Measurements from ENCODE around the gene STK33.
"Not testable (repeated sequence)": the region's sequence is repeated elsewhere in the genome, so short reads cannot be mapped to it uniquely, and the experiment has no call there.

STK33 gene

GRCh38 chr11:8533332-8533731 lies 60.7 kb downstream of the STK33 start:
- no peak for DNase-seq

GRCh38 chr11:8532475-8532874 lies 61.6 kb downstream of the STK33 start:
- no peak for DNase-seq

GRCh38 chr11:8531982-8532381 lies 62.0 kb downstream of the STK33 start:
- no peak for DNase-seq

GRCh38 chr11:8531312-8531711 lies 62.7 kb downstream of the STK33 start:
- no peak for DNase-seq

GRCh38 chr11:8527939-8528338 lies 66.1 kb downstream of the STK33 start:
- no peak for DNase-seq

- no peak for DNase-seq
Measured at GRCh38 chr11:8523396-8523795, 70.6 kb downstream of the STK33 start.

- DNase-seq, result no peak
Measured at GRCh38 chr11:8512547-8512946, 81.5 kb downstream of the STK33 start.

- DNase-seq, result no peak
Measured at GRCh38 chr11:8503910-8504364, 90.1 kb downstream of the STK33 start.

- no peak for DNase-seq
Measured at GRCh38 chr11:8501836-8502235, 92.2 kb downstream of the STK33 start.

GRCh38 chr11:8488395-8488794 lies 105.6 kb downstream of the STK33 start:
- DNase-seq, result no peak

- no peak for DNase-seq
Measured at GRCh38 chr11:8487261-8487660, 106.8 kb downstream of the STK33 start.

GRCh38 chr11:8484251-8484650 lies 109.8 kb downstream of the STK33 start:
- no peak for DNase-seq

- DNase-seq, result no peak
Measured at GRCh38 chr11:8480858-8481257, 113.2 kb downstream of the STK33 start.

- no peak for DNase-seq
Measured at GRCh38 chr11:8477680-8478079, 116.3 kb downstream of the STK33 start.

GRCh38 chr11:8477151-8477550 lies 116.9 kb downstream of the STK33 start:
- no peak for DNase-seq

GRCh38 chr11:8467806-8468205 lies 126.2 kb downstream of the STK33 start:
- not testable (repeated sequence) for DNase-seq

GRCh38 chr11:8467356-8467755 lies 126.7 kb downstream of the STK33 start:
- DNase-seq, result not testable (repeated sequence)

GRCh38 chr11:8466884-8467283 lies 127.1 kb downstream of the STK33 start:
- not testable (repeated sequence) for DNase-seq

- DNase-seq, result no peak
Measured at GRCh38 chr11:8459711-8460399, 134.2 kb downstream of the STK33 start.

- DNase-seq, result no peak
Measured at GRCh38 chr11:8442301-8442700, 151.7 kb downstream of the STK33 start.

GRCh38 chr11:8440649-8441048 lies 153.4 kb downstream of the STK33 start:
- no peak for DNase-seq

GRCh38 chr11:8429483-8429882 lies 164.5 kb downstream of the STK33 start:
- no peak for DNase-seq

GRCh38 chr11:8426076-8426475 lies 168.0 kb downstream of the STK33 start:
- DNase-seq, result no peak

GRCh38 chr11:8415195-8415594 lies 178.8 kb downstream of the STK33 start:
- DNase-seq, result no peak

Measured in activated CD4-positive, alpha-beta T cell treated with anti-CD3 and anti-CD28 coated beads, Interleukin-10, Interleukin-2, amounts not matched to agents 100 ng/mL and 50 ng/mL, durations not matched to agents 16 hours and 8 hours (primary cell).